ENCODE results near the gene CREBZF. TPM values are rescaled to one million over a fixed set of nuclear protein-coding genes. Genes with fewer than 3 reads are reported as not detected.
A peak's percentile ranks its signal among the peaks of the same experiment; 100 is the strongest.

Gene CREBZF
- total RNA-seq, 1 experiment from 2014 or later = 54.6 TPM

GRCh38 chr11:85668157-85668556 lies 3.2 kb upstream of the CREBZF start:
- ATAC-seq = no peak
- no peak overlapping the region for H3K4me3 Mint-ChIP-seq
- ChIA-PET POLR2A (no interaction called here), CTCF (no interaction called here)
- H3K27me3 Mint-ChIP-seq (ENCODE audit: low read depth) = peaks cover 34% of the 10 kb centered on the region
- H3K4me1 Mint-ChIP-seq = peaks cover 13% of the 10 kb centered on the region
- peaks cover 23% of the 10 kb centered on the region for H3K36me3 Mint-ChIP-seq
- no peak for TF ChIP-seq EMX1 (CRISPR knock-in tag; IDR thresholded peaks at IDR 0.05)
- no peak for TF ChIP-seq ZNF416 (CRISPR knock-in tag; IDR thresholded peaks at IDR 0.05)
- TF ChIP-seq CREM (CRISPR knock-in tag; IDR thresholded peaks at IDR 0.05) = no peak
- TF ChIP-seq JAZF1 (CRISPR knock-in tag; IDR thresholded peaks at IDR 0.05) = no peak
- H3K27ac Mint-ChIP-seq = no peak overlapping the region
- H3K9me3 Mint-ChIP-seq = peaks cover 27% of the 10 kb centered on the region
- no peak for DNase-seq (ENCODE audit: low spot score)

GRCh38 chr11:85666687-85667086 lies 1.8 kb upstream of the CREBZF start:
- TF ChIP-seq, protein P1, sequence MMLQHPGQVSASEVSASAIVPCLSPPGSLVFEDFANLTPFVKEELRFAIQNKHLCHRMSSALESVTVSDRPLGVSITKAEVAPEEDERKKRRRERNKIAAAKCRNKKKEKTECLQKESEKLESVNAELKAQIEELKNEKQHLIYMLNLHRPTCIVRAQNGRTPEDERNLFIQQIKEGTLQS (CRISPR knock-in tag; conservative IDR thresholded peaks at IDR 0.05) = no peak
- TF ChIP-seq, protein P2, sequence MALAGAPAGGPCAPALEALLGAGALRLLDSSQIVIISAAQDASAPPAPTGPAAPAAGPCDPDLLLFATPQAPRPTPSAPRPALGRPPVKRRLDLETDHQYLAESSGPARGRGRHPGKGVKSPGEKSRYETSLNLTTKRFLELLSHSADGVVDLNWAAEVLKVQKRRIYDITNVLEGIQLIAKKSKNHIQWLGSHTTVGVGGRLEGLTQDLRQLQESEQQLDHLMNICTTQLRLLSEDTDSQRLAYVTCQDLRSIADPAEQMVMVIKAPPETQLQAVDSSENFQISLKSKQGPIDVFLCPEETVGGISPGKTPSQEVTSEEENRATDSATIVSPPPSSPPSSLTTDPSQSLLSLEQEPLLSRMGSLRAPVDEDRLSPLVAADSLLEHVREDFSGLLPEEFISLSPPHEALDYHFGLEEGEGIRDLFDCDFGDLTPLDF (CRISPR knock-in tag; IDR thresholded peaks at IDR 0.05) = no peak
- TF ChIP-seq CDX4 (CRISPR knock-in tag; IDR thresholded peaks at IDR 0.05; ENCODE audit: borderline replicate concordance) (no peak), NFE2L1 (CRISPR knock-in tag; IDR thresholded peaks at IDR 0.05) (no peak), GABPB1 (CRISPR knock-in tag; IDR thresholded peaks at IDR 0.05) (no peak), MXD4 (CRISPR knock-in tag; IDR thresholded peaks at IDR 0.05; ENCODE audit: borderline replicate concordance) (no peak), ZBTB43 (CRISPR knock-in tag; IDR thresholded peaks at IDR 0.05) (no peak), TEAD1 (CRISPR knock-in tag; IDR thresholded peaks at IDR 0.05) (no peak)
- TF ChIP-seq, protein P3, sequence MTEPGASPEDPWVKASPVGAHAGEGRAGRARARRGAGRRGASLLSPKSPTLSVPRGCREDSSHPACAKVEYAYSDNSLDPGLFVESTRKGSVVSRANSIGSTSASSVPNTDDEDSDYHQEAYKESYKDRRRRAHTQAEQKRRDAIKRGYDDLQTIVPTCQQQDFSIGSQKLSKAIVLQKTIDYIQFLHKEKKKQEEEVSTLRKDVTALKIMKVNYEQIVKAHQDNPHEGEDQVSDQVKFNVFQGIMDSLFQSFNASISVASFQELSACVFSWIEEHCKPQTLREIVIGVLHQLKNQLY (CRISPR knock-in tag; IDR thresholded peaks at IDR 0.05) = no peak
- H3K27me3 Mint-ChIP-seq (ENCODE audit: low read depth) = peaks cover 20% of the 10 kb centered on the region
- H3K36me3 Mint-ChIP-seq = peaks cover 26% of the 10 kb centered on the region
- ChIA-PET POLR2A (no interaction called here), CTCF (no interaction called here)
- peaks cover 12% of the 10 kb centered on the region for H3K4me1 Mint-ChIP-seq
- H3K27ac Mint-ChIP-seq = no peak overlapping the region
- DNase-seq (ENCODE audit: low spot score) = no peak
- H3K4me3 Mint-ChIP-seq = no peak overlapping the region
- H3K9me3 Mint-ChIP-seq = peaks cover 14% of the 10 kb centered on the region
- ATAC-seq = no peak

DNA sequence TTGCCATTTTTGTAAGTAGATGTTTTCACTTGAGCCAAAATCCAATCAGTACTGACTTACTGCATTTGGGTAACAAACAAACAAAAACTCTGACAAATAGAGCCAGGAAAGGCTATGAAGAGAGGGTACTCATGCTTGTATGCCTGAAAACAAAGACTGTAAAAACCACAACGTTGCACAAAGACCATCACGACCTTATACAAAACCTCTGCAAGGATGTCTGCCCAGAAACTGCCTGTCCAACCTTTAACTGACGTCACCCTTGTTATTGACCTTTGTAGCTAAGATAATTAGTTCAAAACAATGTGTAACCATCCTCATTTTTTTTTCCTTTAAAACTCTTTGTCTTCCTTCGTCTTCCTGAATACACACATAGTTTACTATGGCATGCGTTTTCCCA lies 804 bp upstream of the CREBZF start:
- Mint-ChIP-seq H3K27me3 (ENCODE audit: low read depth) (peaks cover 10% of the 10 kb centered on the region), H3K36me3 (peaks cover 30% of the 10 kb centered on the region), H3K4me3 (no peak overlapping the region; the same call in 1 of the 2 replicates), H3K4me1 (peaks cover 21% of the 10 kb centered on the region), H3K9me3 (peaks cover 4% of the 10 kb centered on the region), H3K27ac (peak overlapping the region; percentile 88)
- ATAC-seq = no peak
- no peak for DNase-seq (ENCODE audit: low spot score)
- ChIA-PET CTCF (no interaction called here), POLR2A (interaction anchor here (0.7 kb wide), 1 partner anchor 402 kb away, joined by 3 read pairs; no protein-coding TSS in a partner anchor)
- TF ChIP-seq, protein P4, sequence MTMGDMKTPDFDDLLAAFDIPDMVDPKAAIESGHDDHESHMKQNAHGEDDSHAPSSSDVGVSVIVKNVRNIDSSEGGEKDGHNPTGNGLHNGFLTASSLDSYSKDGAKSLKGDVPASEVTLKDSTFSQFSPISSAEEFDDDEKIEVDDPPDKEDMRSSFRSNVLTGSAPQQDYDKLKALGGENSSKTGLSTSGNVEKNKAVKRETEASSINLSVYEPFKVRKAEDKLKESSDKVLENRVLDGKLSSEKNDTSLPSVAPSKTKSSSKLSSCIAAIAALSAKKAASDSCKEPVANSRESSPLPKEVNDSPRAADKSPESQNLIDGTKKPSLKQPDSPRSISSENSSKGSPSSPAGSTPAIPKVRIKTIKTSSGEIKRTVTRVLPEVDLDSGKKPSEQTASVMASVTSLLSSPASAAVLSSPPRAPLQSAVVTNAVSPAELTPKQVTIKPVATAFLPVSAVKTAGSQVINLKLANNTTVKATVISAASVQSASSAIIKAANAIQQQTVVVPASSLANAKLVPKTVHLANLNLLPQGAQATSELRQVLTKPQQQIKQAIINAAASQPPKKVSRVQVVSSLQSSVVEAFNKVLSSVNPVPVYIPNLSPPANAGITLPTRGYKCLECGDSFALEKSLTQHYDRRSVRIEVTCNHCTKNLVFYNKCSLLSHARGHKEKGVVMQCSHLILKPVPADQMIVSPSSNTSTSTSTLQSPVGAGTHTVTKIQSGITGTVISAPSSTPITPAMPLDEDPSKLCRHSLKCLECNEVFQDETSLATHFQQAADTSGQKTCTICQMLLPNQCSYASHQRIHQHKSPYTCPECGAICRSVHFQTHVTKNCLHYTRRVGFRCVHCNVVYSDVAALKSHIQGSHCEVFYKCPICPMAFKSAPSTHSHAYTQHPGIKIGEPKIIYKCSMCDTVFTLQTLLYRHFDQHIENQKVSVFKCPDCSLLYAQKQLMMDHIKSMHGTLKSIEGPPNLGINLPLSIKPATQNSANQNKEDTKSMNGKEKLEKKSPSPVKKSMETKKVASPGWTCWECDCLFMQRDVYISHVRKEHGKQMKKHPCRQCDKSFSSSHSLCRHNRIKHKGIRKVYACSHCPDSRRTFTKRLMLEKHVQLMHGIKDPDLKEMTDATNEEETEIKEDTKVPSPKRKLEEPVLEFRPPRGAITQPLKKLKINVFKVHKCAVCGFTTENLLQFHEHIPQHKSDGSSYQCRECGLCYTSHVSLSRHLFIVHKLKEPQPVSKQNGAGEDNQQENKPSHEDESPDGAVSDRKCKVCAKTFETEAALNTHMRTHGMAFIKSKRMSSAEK (CRISPR knock-in tag; IDR thresholded peaks at IDR 0.05; ENCODE audit: borderline replicate concordance) = no peak
- TF ChIP-seq FOXK1 (CRISPR knock-in tag; IDR thresholded peaks at IDR 0.05) = no peak
- no peak for TF ChIP-seq CREB1 (CRISPR knock-in tag; IDR thresholded peaks at IDR 0.05)
- no peak for TF ChIP-seq ZNF416 (CRISPR knock-in tag; IDR thresholded peaks at IDR 0.05)
- no peak for TF ChIP-seq NFE2L1 (CRISPR knock-in tag; IDR thresholded peaks at IDR 0.05)
- TF ChIP-seq NFATC4 (CRISPR knock-in tag; IDR thresholded peaks at IDR 0.05) = no peak
- TF ChIP-seq ZNF219 (CRISPR knock-in tag; IDR thresholded peaks at IDR 0.05; ENCODE audit: borderline replicate concordance) = no peak
- no peak for TF ChIP-seq ZNF317 (CRISPR knock-in tag; IDR thresholded peaks at IDR 0.05; ENCODE audit: borderline replicate concordance, low read depth)
- no peak for TF ChIP-seq STAT6 (CRISPR knock-in tag; conservative IDR thresholded peaks at IDR 0.05; ENCODE audit: low read depth)
- TF ChIP-seq, protein P1 (CRISPR knock-in tag; conservative IDR thresholded peaks at IDR 0.05) = no peak
- TF ChIP-seq ZNF423 (CRISPR knock-in tag; IDR thresholded peaks at IDR 0.05) = no peak
